K562 (cell line): ENCODE measurements around the gene CCDC181.

Source experiments
- ATF1 ChIP-seq, 2 experiments: fragments of 450-650 bp in 1 of 2; IDR thresholded peaks; 2 replicates each; pipeline ENCODE4 v1.6.1; 2016; ENCODE audit warnings: missing compliant biosample characterization in 1 of 2, missing genetic modification characterization in 1 of 2
- EZH2 ChIP-seq: IDR thresholded peaks from 2 replicates; pipeline ENCODE4 v1.6.1; 2012; ENCODE audit warnings: low read depth, mild to moderate bottlenecking, inconsistent platforms, low read length, borderline replicate concordance
- SUPT5H ChIP-seq: fragments of 450-650 bp; IDR thresholded peaks from 2 replicates; pipeline ENCODE4 v1.6.1; 2016
- TBL1XR1 ChIP-seq, 2 experiments: IDR thresholded peaks; 2 replicates each; pipeline ENCODE4 v1.6.1; 2012; ENCODE audit warnings: improper control_type of control experiment in 2 of 2, low read length in 2 of 2, mild to moderate bottlenecking in 1 of 2
- ZNF408 ChIP-seq: fragments of 250-450 bp; sonication (Bioruptor Pico); IDR thresholded peaks from 2 replicates; pipeline ENCODE4 v1.4.0; 2020; ENCODE audit warnings: low read depth, mild to moderate bottlenecking, moderate library complexity

DNA sequence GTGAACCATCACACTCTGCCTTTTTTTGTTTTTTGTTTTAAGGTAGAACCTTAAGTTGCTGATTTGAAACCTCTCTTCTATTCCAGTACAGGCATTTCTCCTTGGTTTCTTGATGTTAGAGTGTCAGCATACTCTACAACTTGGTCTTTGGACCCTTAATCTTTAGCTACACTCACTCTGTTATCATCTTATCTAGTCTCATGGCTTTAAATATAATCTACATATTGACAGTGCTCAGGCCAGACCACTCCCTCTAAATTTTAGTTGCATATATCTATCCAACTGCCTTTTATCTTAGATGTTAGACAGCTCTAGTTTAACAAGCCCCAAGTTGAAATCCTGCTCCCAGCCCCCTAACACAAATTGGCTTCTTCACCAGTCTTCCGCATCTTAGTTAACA lies 81.8 kb downstream of the CCDC181 start:
- TF ChIP-seq ZNF408 (CRISPR knock-in tag): no peak
- no peak for TF ChIP-seq SUPT5H
- TF ChIP-seq ATF1 (CRISPR knock-in tag; IDR thresholded peaks at IDR 0.05): no peak
- TF ChIP-seq ATF1 (tag; IDR thresholded peaks at IDR 0.05): no peak
- no peak for TF ChIP-seq EZH2
- TF ChIP-seq TBL1XR1 (IDR thresholded peaks at IDR 0.05; ENCODE audit: low read length in 2 of 2): no peak
